GM19468 (cell line): ENCODE measurements around the gene EFCAB13.

Experiments used
- ATAC-seq: cut with Tn5 transposase; IDR thresholded peaks from one replicate; pipeline ENCODE4 v1.9.1; 2021; ENCODE audit warnings: mild to moderate bottlenecking, moderate library complexity, moderate number of reproducible peaks; ENCODE audit not compliant: unreplicated experiment; ENCODE audit errors: extremely low read depth

Gene EFCAB13

DNA sequence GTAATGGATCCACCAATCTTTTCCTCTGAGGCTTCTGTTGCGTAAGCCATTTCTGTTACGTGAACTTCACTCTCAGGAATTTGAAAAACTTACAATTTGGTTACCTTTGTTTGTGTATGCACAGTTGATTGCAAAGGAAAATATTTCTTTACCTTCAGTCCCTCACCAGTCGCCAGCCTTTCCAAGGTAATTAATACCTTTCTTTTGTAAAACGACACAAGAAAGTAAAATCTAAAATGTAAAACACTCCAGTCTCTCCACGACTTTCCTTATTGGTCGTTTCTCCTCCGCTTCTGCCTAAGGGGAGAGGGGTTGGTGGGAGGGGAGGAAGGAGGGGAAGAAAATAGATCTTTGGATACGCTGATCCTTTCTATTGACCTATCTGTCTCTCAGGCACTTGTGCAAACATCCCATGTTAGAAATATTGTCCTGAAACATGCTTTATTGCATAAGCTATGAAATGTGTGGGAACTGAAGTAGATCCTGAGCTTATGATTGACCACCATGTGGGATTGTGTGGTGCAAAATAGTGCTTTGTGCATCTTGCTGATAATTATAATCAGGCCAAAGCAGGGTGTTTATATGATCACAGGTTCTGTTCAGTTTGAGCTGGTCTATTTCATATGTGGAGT lies 32.4 kb upstream of the EFCAB13 start:
- no peak for ATAC-seq

DNA sequence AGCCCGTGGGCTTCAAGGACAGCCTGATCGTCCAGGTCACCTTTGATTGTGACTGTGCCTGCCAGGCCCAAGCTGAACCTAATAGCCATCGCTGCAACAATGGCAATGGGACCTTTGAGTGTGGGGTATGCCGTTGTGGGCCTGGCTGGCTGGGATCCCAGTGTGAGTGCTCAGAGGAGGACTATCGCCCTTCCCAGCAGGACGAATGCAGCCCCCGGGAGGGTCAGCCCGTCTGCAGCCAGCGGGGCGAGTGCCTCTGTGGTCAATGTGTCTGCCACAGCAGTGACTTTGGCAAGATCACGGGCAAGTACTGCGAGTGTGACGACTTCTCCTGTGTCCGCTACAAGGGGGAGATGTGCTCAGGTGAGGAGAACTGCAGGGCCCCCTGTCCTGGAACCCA lies 31.5 kb upstream of the EFCAB13 start:
- ATAC-seq, result no peak

DNA sequence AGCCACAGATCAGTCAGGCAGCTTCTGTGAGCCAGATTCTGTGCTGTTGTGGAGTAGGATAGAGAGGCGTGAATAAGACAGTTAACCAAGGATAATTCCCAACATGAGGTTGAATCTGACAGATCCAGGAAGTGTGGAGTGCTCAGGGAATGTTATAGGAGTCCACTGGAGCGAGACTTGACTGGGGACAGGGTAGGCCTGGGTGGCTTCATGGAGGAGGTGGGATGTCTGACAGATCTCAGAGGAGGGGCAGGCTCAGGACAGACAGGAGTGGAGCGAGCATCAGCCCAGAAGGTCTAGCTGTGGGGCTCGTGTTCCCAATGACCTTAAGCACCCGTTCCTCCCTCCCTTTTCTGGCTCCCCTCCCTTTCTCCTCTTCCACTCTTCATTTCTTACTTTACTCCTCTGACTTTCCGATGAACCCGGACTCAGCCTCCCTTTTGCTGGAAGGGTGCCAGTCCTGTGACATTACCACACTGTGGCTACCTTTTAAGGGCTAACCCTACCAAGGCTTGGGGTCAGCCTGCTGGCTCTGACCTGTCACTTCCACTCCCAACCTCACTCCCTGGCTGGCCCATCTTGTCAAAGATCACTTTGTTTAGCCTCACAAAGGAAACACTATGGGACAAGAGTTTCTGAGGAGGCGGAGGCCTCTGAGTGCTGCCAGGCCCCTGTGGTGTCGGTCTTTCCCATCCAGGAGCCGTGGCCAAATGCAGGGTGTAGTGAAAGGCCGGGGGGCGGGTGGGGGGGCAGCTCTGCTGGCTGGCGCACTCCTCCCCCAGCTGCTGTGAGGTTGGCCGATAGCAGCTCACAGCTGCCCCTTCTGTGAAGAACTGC lies 28.5 kb upstream of the EFCAB13 start:
- ATAC-seq, result no peak

DNA sequence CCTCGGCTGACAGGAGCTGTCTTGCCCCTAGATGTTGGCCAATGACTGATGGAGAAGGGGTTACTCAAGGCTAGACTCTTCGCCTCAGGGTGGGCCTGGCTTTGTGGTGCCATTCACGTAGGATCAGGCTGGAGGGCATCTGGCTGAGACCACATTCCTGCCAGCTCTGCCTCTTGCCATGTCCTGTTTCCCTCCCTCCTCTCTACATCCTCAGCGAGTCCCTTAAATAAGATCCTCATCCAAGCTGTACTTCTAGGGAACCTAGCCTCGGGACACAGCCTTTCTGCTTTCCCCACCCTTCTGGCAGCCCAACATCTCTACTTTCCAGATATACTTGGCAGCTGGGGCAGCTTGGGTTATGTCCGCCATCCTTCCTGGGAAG lies 27.9 kb upstream of the EFCAB13 start:
- no peak for ATAC-seq

DNA sequence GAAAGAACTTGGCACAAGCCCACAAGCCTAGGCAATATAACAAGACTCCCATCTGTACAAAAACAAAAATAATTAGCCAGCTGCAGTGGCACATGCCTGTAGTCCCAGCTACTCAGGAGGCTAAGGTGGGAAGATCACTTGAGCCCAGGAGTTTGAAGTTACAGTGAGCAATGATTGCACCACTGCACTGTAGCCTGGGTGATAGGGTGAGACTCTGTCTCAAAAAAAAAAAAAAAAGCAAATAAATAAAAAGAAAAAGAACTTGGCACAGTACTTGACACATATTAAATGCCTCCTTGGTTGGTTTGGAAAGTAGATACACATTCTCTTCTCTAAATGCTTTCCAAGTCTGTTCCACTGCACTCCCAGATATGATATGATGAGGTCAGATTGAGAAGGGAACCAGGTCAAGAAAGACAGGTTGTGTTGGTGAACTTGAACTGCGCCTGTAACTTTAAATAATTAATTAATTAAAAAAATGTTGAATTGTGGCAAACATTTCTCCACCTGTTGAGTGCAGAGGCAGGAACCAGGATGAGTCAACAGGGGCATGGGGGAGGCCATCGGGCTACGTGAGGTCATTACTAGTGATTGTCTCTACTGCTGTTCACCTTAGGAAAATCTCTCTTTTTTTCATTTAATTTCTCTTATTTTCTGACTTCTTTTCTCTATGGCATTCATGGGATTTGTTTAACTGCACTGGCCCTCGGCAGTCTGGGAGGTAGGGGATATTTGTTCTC lies 25.9 kb upstream of the EFCAB13 start:
- ATAC-seq, result no peak

DNA sequence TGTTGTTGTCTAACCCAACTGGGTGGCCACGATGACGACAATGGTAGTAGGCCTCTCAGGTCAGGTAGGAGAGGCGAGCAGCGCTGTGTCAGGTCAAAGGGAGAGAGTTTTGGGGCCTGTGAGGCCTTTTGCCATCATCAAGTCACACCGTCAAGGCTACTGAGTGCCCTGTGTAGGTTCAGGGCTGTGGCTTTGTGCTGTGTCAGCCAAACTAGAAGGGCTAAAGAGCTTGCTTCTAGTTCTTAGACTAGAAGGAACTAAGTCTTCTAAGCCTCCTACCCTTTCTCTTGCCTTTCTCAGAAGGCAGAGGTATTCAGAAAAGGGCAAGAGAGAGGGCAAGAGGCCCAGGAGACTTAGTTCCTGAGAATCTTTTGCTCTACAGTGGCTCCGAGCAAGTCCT lies 25.0 kb upstream of the EFCAB13 start:
- no peak for ATAC-seq

DNA sequence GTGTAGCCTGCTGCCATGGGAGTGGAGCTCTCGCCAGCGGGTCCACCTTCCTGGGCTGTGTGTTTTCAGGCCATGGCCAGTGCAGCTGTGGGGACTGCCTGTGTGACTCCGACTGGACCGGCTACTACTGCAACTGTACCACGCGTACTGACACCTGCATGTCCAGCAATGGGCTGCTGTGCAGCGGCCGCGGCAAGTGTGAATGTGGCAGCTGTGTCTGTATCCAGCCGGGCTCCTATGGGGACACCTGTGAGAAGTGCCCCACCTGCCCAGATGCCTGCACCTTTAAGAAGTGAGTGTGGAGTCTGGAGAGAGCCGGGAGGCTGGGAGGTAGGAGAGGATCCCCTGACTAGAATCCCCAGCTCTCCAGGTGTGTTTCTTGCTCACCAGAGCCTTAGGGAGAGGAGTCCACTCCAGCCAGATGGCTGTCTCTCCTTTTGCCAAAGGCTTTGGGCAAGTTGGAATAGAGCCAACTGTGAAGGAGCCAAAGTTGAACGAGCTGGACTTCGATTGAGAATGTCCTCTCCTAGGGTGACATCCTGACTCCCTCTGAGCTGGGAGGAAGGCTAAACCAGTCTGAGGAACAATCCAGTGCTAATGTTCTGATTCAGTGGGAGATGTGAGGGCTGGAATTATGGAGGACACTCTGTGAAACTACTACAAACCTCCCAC lies 24.4 kb upstream of the EFCAB13 start:
- no peak for ATAC-seq

DNA sequence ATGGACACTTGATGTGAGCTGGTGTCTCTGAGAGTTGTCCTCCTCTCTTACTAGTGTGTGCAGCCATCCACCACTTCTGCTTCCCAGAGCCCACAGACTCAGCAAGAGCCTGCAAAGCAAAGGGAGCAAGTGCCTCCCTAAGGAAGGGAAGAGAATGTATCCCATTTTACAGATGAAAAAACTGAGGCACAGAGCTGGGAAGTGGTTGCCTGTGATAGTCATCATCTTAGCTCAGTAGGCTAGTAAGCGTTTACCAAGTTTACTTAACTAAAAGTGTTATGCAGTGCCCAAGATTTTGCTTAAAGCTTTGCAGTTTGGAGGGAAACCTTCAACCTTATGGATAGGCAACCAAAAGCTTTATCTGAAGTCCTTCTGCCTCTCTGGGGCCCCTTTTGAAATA lies 23.0 kb upstream of the EFCAB13 start:
- ATAC-seq, result no peak

DNA sequence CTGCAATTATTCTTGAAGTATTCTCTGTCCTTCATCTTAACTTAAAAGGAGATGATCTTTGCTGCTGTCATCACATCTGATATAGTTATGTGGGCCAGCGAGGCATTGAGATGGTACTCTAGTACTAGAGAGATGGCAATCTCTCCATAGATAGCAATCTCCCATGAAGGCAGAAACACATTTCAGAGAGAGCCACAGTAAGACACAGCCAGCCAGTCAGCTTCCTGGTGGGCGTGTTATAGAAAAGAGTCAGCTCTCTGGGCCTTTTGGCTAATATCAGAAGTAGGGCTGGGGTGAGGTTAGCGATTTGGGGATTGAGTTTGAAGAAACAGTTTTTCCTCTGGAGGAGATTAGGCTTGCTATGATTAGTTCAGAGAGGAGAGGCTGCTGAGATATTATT lies 22.6 kb upstream of the EFCAB13 start:
- ATAC-seq, result no peak

DNA sequence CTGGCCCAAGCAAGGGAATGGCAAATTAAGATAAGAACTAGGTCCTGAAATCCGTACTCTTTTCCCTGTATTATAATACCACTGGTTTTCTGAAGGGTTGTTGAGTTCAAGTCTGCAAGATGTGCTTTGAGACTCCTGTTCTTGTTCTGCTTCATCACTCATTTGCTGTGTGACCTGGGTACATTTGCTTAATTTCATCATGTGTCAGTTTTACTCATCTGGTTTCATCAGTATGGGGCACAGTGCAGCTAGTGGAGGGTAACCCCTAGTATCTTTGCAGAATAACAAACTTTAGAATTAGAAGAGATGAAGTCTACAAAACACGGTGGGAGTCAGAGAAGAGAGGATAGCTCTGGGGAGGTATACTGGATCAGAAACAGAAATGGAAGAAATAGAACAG lies 21.9 kb upstream of the EFCAB13 start:
- no peak for ATAC-seq

DNA sequence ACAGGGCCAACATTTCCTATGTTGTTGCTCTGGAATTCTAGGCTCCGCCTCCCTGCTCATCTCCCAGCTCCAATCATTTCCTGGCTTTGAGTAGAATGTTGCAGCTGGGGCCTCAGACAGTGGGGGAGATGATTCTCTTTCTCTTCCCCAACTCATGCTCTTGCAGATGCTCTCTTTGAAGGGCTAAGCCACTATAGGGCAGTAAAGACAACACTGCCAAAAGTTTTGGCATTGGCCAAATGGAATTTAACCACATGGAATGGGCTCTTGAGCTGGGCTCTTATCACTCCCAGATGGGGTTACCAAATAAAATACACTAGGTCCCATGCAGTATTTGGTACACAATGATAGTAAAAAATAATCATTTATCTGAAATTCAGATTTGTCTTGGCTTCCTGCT lies 19.6 kb upstream of the EFCAB13 start:
- ATAC-seq, result no peak

DNA sequence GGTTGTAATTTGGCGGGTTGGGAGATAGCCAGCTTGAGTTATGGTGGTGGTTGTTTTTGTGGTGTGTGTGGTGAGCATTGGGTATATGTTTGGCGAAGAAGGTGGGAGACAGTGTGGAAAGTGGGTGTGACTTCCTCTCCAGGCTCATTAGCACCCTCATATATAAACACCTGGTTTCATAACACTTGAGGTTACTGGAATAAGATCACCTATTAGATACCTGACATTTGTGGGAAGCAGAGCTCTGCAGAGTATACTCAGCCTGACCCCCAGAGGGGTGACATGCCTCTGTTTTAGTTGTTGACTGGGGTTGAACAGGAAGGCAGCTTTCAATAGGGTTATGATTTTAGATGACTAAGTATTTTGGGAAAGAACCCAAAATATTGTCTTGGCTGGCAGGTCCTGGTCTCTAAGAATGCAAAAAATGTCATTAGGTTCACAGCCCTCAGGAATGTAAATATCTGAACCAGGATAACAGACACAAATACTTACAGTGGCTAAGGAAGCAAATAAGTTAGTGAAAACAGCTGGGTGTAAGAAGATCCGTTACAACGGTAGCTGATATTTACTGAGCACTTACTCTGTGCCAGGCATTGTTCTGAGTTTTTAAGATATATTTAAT lies 18.3 kb upstream of the EFCAB13 start:
- no peak for ATAC-seq

DNA sequence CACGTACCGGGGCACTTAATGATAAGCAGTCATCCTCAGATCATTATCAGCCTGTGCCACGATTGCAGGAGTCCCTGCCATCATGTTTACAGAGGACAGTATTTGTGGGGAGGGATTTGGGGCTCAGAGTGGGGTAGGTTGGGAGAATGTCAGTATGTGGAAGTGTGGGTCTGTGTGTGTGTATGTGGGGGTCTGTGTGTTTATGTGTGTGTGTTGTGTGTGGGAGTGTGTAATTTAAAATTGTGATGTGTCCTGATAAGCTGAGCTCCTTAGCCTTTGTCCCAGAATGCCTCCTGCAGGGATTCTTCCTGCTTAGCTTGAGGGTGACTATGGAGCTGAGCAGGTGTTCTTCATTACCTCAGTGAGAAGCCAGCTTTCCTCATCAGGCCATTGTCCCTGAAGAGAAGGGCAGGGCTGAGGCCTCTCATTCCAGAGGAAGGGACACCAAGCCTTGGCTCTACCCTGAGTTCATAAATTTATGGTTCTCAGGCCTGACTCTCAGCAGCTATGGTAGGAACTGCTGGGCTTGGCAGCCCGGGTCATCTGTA lies 13.5 kb upstream of the EFCAB13 start:
- no peak for ATAC-seq

DNA sequence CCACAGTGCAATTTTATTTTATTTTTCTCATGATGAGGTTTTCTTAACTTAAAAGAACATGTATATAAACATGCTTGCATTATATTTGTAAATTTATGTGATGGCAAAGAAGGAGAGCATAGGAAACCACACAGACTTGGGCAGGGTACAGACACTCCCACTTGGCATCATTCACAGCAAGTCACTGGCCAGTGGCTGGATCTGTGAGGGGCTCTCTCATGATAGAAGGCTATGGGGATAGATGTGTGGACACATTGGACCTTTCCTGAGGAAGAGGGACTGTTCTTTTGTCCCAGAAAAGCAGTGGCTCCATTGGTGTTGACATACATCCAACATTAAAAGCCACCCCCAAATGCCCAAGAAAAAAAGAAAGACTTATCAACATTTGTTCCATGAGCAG lies 12.3 kb upstream of the EFCAB13 start:
- no peak for ATAC-seq

DNA sequence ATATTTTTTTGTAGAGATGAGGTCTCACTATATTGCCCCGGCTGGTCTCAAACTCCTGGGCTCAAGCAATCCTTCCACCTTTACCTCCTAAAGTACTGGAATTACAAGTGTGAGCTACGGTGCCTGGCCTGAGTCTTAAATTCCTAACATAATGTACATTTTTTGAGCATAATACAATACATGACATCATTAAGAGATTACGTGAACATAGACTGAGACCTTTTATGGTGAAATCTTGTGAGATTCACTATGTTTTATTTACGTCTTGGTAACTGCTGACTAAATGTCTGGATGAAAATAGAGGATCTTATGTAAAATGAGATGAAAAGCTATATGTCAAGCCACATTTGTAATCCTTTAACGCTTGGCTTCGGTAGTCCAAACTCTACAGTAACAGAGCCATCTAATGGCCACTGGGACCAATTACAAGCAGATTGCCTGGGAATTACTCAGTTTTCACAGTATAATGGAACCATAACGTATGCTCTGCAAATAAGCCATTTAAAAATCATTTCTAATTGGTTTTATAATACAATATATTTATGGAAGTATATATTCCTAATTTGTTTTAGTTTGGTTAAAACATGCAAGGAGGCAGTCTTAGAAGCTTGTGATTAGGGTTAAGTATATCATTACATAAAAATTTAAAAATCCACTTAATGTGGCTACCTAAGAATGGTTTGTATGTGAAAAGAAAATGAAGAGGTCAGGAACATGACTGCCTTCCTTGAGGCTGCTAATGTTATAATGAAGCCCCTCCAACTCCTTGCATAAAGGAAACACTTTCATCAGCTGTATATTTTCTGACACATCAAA lies 8.1 kb upstream of the EFCAB13 start:
- no peak for ATAC-seq

DNA sequence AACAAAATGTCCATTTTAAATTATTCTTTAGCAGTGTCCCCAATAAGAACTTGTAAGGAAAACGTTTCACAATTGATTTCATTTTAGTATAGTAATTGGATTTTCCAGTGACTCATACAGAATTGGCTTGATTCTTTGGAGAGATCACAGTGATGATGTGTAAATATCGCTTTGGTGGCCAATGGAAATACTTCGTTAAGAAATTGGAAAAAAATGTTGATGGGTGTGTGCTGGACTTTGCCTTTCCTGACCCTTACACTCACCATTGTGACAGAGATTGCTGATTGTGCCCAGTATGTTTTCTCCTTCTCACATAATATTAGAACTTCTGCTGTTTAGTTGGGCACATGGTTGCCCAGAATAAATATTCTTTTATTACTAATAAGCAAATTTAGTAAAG lies 7.4 kb upstream of the EFCAB13 start:
- no peak for ATAC-seq

DNA sequence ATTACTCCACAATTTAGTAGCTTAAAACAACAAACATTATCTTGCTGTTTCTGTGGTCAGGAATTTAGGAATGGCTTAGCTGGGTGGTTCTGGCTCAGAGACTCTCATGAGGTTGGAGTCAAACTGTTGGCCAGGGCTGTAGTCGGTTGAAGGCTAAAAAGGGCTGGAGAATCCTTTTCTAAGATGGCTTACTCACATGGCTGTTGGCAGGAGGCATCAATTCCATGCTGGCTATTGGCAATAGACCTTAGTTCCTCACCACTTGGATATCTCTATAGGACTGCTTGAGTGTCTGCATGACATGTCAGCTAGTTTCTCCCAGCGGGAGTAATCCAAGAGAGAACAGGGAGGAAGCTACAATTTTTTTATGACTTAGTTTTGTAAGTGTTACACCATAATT lies 6.6 kb upstream of the EFCAB13 start:
- no peak for ATAC-seq

DNA sequence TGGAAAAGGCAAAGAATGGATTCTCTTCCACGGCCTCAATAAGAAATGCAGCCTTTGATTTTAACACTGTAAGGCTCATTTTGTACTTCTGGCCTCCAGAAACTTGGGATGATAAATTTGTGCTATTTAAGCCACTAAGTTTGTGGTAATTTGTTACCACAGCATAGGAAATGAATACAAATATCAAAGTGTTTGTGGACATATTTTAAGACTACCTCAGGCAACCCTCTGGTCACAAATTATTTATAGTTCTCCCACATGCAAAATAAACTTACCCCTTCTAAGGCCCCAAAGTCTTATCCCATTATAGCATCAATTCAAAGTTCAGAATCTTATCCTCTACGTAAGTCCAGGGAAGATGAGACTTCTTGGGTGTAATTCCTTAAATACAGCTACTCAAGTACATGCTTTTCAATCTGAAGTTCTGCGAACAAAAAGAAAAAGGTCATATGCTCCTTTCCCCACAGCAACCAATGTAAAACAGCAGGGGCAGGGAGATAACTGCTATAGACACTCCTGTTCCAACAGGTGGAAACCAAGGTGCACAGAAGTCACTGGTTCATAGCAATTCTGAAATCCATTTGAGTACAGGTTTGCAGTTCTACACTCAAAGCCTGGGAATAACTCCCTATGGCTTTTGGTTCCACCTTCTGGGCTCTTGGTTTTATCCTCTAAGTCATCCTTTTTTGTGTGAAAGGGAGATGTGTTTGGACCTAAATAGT lies 5.4 kb upstream of the EFCAB13 start:
- ATAC-seq, result no peak
